HepG2 (cell line): Measurements from ENCODE around the gene MFAP5.

Experiments used
- CREB1 ChIP-seq, 2 experiments: fragments of 450-650 bp in 1 of 2; IDR thresholded peaks; 2 replicates each; pipeline ENCODE4 v1.6.1; 2016 to 2017; ENCODE audit warnings: control low read depth in 1 of 2, mild to moderate bottlenecking in 1 of 2, missing compliant biosample characterization in 1 of 2, missing genetic modification characterization in 1 of 2
- FOXJ3 ChIP-seq: sonication (generic); formaldehyde crosslinking; IDR thresholded peaks from 2 replicates; pipeline ENCODE4 v1.4.0; 2020; ENCODE audit warnings: missing genetic modification reagents, mild to moderate bottlenecking, borderline replicate concordance
- KLF9 ChIP-seq: IDR thresholded peaks from 2 replicates; pipeline ENCODE4 v1.6.1; 2016; ENCODE audit warnings: low read depth
- NR2F6 ChIP-seq, 2 experiments: IDR thresholded peaks; 2 replicates each; pipeline ENCODE4 v1.6.1; 2016; ENCODE audit warnings: antibody characterized with exemption in 1 of 2, mild to moderate bottlenecking in 1 of 2
- POLR2A ChIP-seq, 2 experiments: IDR thresholded peaks; 2 replicates each; pipeline ENCODE4 v1.6.1; 2011; ENCODE audit warnings: low read depth in 2 of 2, low read length in 2 of 2, mild to moderate bottlenecking in 1 of 2, moderate library complexity in 1 of 2; ENCODE audit not compliant: insufficient read depth in 1 of 2
- POLR2AphosphoS5 ChIP-seq: IDR thresholded peaks from 2 replicates; pipeline ENCODE4 v1.6.1; 2012; ENCODE audit warnings: low read depth, low read length
- ZNF766 ChIP-seq: sonication (generic); formaldehyde crosslinking; IDR thresholded peaks from 2 replicates; pipeline ENCODE4 v1.5.0; 2020; ENCODE audit warnings: missing genetic modification reagents, borderline replicate concordance
- TF ChIP-seq, protein P1 (sequence below): sonication (generic); formaldehyde crosslinking; IDR thresholded peaks from 2 replicates; pipeline ENCODE4 v1.4.0; 2020; ENCODE audit warnings: missing genetic modification reagents
- TF ChIP-seq, protein P2 (sequence below): sonication (generic); IDR thresholded peaks from 2 replicates; pipeline ENCODE4 v1.6.1; 2016; ENCODE audit warnings: low read depth, borderline replicate concordance

DNA sequence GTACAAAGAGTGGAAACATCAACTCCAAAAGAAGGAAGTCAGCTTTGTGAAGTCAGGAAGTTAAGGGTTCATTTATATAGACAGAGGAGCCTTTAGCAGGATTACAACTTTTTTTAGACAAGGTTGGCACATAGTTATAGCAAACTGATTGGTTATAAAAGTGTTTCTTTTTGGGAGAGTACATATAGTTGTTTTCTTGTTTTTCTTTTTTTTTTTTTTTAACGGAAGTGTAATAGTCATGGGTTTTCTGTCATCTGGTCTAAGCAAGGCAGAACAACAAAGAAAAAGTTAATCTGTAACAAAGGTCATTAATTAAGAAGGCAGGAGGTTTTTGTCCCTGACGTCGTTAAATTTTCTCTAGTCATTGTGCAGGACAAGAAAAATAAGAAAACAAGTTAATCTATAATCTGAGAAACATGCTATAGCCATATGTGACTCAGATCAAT is 13.0 kb upstream of the MFAP5 start:
- TF ChIP-seq, protein P1, sequence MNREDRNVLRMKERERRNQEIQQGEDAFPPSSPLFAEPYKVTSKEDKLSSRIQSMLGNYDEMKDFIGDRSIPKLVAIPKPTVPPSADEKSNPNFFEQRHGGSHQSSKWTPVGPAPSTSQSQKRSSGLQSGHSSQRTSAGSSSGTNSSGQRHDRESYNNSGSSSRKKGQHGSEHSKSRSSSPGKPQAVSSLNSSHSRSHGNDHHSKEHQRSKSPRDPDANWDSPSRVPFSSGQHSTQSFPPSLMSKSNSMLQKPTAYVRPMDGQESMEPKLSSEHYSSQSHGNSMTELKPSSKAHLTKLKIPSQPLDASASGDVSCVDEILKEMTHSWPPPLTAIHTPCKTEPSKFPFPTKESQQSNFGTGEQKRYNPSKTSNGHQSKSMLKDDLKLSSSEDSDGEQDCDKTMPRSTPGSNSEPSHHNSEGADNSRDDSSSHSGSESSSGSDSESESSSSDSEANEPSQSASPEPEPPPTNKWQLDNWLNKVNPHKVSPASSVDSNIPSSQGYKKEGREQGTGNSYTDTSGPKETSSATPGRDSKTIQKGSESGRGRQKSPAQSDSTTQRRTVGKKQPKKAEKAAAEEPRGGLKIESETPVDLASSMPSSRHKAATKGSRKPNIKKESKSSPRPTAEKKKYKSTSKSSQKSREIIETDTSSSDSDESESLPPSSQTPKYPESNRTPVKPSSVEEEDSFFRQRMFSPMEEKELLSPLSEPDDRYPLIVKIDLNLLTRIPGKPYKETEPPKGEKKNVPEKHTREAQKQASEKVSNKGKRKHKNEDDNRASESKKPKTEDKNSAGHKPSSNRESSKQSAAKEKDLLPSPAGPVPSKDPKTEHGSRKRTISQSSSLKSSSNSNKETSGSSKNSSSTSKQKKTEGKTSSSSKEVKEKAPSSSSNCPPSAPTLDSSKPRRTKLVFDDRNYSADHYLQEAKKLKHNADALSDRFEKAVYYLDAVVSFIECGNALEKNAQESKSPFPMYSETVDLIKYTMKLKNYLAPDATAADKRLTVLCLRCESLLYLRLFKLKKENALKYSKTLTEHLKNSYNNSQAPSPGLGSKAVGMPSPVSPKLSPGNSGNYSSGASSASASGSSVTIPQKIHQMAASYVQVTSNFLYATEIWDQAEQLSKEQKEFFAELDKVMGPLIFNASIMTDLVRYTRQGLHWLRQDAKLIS, result no peak
- TF ChIP-seq, protein P2, sequence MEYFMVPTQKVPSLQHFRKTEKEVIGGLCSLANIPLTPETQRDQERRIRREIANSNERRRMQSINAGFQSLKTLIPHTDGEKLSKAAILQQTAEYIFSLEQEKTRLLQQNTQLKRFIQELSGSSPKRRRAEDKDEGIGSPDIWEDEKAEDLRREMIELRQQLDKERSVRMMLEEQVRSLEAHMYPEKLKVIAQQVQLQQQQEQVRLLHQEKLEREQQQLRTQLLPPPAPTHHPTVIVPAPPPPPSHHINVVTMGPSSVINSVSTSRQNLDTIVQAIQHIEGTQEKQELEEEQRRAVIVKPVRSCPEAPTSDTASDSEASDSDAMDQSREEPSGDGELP, result no peak
- TF ChIP-seq ZNF766 (CRISPR knock-in tag) (no peak), NR2F6 (IDR thresholded peaks at IDR 0.05) (no peak), NR2F6 (CRISPR knock-in tag; IDR thresholded peaks at IDR 0.05) (no peak), POLR2A (IDR thresholded peaks at IDR 0.05; ENCODE audit: insufficient read depth in 1 of 2, low read depth in 2 of 2, low read length in 2 of 2) (no peak), FOXJ3 (CRISPR knock-in tag) (no peak), CREB1 (IDR thresholded peaks at IDR 0.05) (no peak), CREB1 (CRISPR knock-in tag; IDR thresholded peaks at IDR 0.05) (no peak), POLR2AphosphoS5 (no peak), KLF9 (no peak)
